Measurements from ENCODE around the gene CNOT1. TPM values are rescaled to one million over a fixed set of nuclear protein-coding genes. Genes with fewer than 3 reads are reported as not detected.

CNOT1 gene
- polyA plus RNA-seq, 1 donor from 2014 or later, result 66.2 TPM

DNA sequence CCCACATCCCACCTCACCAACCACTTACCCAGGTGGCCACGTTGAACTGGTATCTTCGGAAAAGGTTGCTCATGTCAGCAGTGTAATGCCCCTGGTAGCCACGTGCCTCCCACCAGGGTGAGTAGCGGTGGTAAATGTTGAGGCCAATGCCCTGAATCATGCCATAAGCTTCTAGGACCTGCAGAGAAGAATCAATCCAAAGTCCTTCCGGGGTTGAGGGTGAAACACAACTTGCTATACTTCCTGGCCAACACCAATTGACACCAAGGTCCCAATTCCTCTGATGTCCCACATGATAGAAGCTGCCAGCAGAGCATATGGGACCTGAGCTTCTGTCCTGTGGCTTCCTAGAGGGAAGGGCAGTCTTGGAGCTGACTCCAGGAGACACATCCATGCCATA lies 11.3 kb upstream of the CNOT1 start:
- no peak for TF ChIP-seq SMC3 (conservative IDR thresholded peaks at IDR 0.05; ENCODE audit: poor library complexity)
- TF ChIP-seq, protein P1, sequence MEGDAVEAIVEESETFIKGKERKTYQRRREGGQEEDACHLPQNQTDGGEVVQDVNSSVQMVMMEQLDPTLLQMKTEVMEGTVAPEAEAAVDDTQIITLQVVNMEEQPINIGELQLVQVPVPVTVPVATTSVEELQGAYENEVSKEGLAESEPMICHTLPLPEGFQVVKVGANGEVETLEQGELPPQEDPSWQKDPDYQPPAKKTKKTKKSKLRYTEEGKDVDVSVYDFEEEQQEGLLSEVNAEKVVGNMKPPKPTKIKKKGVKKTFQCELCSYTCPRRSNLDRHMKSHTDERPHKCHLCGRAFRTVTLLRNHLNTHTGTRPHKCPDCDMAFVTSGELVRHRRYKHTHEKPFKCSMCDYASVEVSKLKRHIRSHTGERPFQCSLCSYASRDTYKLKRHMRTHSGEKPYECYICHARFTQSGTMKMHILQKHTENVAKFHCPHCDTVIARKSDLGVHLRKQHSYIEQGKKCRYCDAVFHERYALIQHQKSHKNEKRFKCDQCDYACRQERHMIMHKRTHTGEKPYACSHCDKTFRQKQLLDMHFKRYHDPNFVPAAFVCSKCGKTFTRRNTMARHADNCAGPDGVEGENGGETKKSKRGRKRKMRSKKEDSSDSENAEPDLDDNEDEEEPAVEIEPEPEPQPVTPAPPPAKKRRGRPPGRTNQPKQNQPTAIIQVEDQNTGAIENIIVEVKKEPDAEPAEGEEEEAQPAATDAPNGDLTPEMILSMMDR (IDR thresholded peaks at IDR 0.05; ENCODE audit: poor library complexity, severe bottlenecking), result no peak
- no peak for TF ChIP-seq EP300 (conservative IDR thresholded peaks at IDR 0.05; ENCODE audit: poor library complexity, severe bottlenecking)
- TF ChIP-seq EZH2 (IDR thresholded peaks at IDR 0.05; ENCODE audit: borderline replicate concordance, insufficient read depth, low read length, poor library complexity, severe bottlenecking), result no peak
- no peak for TF ChIP-seq POLR2AphosphoS5 (IDR thresholded peaks at IDR 0.05)
- TF ChIP-seq, protein P2, sequence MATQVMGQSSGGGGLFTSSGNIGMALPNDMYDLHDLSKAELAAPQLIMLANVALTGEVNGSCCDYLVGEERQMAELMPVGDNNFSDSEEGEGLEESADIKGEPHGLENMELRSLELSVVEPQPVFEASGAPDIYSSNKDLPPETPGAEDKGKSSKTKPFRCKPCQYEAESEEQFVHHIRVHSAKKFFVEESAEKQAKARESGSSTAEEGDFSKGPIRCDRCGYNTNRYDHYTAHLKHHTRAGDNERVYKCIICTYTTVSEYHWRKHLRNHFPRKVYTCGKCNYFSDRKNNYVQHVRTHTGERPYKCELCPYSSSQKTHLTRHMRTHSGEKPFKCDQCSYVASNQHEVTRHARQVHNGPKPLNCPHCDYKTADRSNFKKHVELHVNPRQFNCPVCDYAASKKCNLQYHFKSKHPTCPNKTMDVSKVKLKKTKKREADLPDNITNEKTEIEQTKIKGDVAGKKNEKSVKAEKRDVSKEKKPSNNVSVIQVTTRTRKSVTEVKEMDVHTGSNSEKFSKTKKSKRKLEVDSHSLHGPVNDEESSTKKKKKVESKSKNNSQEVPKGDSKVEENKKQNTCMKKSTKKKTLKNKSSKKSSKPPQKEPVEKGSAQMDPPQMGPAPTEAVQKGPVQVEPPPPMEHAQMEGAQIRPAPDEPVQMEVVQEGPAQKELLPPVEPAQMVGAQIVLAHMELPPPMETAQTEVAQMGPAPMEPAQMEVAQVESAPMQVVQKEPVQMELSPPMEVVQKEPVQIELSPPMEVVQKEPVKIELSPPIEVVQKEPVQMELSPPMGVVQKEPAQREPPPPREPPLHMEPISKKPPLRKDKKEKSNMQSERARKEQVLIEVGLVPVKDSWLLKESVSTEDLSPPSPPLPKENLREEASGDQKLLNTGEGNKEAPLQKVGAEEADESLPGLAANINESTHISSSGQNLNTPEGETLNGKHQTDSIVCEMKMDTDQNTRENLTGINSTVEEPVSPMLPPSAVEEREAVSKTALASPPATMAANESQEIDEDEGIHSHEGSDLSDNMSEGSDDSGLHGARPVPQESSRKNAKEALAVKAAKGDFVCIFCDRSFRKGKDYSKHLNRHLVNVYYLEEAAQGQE (IDR thresholded peaks at IDR 0.05; ENCODE audit: borderline replicate concordance), result no peak
- TF ChIP-seq MXI1 (conservative IDR thresholded peaks at IDR 0.05; ENCODE audit: poor library complexity, severe bottlenecking), result no peak
- no peak for TF ChIP-seq TAF1 (IDR thresholded peaks at IDR 0.05; ENCODE audit: low read depth)
- no peak for TF ChIP-seq RAD21 (conservative IDR thresholded peaks at IDR 0.05)
- Histone ChIP-seq H3K9me2 (ENCODE audit: insufficient read depth, low read length) (no peaks in the 10 kb centered on the region), H3K27ac (ENCODE audit: low read length) (no peak overlapping the region), H3K9ac (ENCODE audit: low read length) (no peak overlapping the region), H3K27me3 (ENCODE audit: insufficient read depth, low read depth, low read length) (no peaks in the 10 kb centered on the region), H3F3A (ENCODE audit: insufficient read depth, low read length, poor library complexity, severe bottlenecking) (no peaks in the 10 kb centered on the region), H3K36me3 (ENCODE audit: insufficient read depth, low read length) (no peaks in the 10 kb centered on the region), H4K20me1 (ENCODE audit: insufficient read depth) (no peaks in the 10 kb centered on the region), H3K4me2 (ENCODE audit: low read length) (no peak overlapping the region), H3K79me2 (replicated peaks; ENCODE audit: insufficient read depth, low read length) (no peaks in the 10 kb centered on the region), H2AFZ (ENCODE audit: low read depth, low read length) (no peak overlapping the region), H3K9me3 (ENCODE audit: low read length) (no peaks in the 10 kb centered on the region), H3K4me3 (ENCODE audit: low read length) (no peak overlapping the region)

DNA sequence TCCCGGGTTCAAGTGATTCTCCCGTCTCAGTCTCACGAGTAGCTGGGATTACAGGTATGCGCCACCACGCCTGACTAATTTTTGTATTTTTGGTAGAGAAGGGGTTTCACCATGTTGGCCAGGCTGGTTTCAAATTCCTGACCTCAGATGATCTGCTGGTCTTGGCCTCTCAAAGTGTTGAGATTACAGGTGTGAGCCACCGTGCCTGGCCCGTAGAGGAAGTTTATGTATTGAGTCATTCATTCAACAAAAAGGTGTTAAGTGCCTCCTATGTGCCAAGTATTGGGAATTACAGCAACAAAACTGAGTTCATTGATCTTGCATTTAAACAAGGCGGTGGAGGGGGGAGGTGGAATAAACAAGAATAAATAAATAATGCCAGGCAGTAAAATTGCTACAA lies 10.2 kb upstream of the CNOT1 start:
- H3F3A ChIP-seq (ENCODE audit: insufficient read depth, low read length, poor library complexity, severe bottlenecking), result no peaks in the 10 kb centered on the region
- no peak overlapping the region for H3K4me2 ChIP-seq (ENCODE audit: low read length)
- H4K20me1 ChIP-seq (ENCODE audit: insufficient read depth), result no peaks in the 10 kb centered on the region
- TF ChIP-seq SMC3 (conservative IDR thresholded peaks at IDR 0.05; ENCODE audit: poor library complexity), result no peak
- TF ChIP-seq POLR2AphosphoS5 (IDR thresholded peaks at IDR 0.05), result no peak
- TF ChIP-seq, protein P2 (IDR thresholded peaks at IDR 0.05; ENCODE audit: borderline replicate concordance), result no peak
- TF ChIP-seq EP300 (conservative IDR thresholded peaks at IDR 0.05; ENCODE audit: poor library complexity, severe bottlenecking), result no peak
- TF ChIP-seq, protein P1 (IDR thresholded peaks at IDR 0.05; ENCODE audit: poor library complexity, severe bottlenecking), result no peak
- TF ChIP-seq RAD21 (conservative IDR thresholded peaks at IDR 0.05), result no peak
- no peak for TF ChIP-seq TAF1 (IDR thresholded peaks at IDR 0.05; ENCODE audit: low read depth)
- no peak for TF ChIP-seq MXI1 (conservative IDR thresholded peaks at IDR 0.05; ENCODE audit: poor library complexity, severe bottlenecking)
- no peak for TF ChIP-seq EZH2 (IDR thresholded peaks at IDR 0.05; ENCODE audit: borderline replicate concordance, insufficient read depth, low read length, poor library complexity, severe bottlenecking)
- no peak overlapping the region for H3K4me3 ChIP-seq (ENCODE audit: low read length)
- H3K27me3 ChIP-seq (ENCODE audit: insufficient read depth, low read depth, low read length), result no peaks in the 10 kb centered on the region
- H3K27ac ChIP-seq (ENCODE audit: low read length), result no peak overlapping the region
- H3K79me2 ChIP-seq (replicated peaks; ENCODE audit: insufficient read depth, low read length), result no peaks in the 10 kb centered on the region
- H3K36me3 ChIP-seq (ENCODE audit: insufficient read depth, low read length), result no peaks in the 10 kb centered on the region
- H3K9me3 ChIP-seq (ENCODE audit: low read length), result no peaks in the 10 kb centered on the region
- H2AFZ ChIP-seq (ENCODE audit: low read depth, low read length), result no peak overlapping the region
- H3K9me2 ChIP-seq (ENCODE audit: insufficient read depth, low read length), result no peaks in the 10 kb centered on the region
- H3K9ac ChIP-seq (ENCODE audit: low read length), result no peak overlapping the region
